HL-60/S4 (cell line): ENCODE data around the gene ADCY5.

Source experiments
- in situ Hi-C: fragments of 300-500 bp; cut with MboI; formaldehyde crosslinking; loops from 2 replicates; pipeline ENCODE4 v1.14.3; 2022; ENCODE audit warnings: low sequenced_read_pairs

ADCY5 gene

DNA sequence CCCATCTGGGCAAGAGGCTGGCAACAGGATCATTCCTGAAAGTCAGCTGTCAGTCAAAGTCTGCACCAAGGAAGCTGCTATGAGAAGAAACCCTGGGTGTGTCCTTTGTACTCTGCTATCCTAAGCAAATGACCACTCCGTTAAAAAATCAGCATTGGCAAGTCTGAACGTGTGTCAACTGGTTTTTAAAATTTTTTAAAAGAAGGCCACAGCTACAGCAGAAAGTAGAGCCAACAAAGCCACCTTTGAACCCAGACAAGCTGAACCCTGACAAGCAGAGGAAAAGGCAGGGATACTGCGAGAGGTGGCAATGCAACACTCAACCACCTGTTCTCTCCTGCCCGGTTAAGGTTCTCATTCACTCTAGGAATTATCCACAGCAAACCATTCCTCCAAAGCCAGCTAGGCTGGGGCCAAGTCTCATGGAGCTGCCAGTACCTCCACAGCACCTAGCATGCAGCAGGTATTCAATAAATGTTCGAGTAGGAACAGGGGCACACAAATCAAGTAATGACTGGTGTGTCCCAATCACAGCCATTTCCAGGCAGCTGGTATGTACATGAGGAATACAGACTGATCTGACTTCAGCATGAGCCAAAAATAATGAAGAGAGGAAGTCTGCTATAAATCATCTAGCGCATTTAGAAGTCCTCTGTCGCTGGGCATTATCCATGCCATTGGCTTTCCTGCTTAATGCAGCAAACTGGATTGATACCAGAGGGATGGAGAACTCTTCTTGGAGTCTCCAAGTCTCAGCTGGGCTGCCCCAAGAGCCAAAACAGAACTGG lies 76.0 kb downstream of the ADCY5 start:
- in situ Hi-C loops: no loop called here

GRCh38 chr3:123371859-123372685 lies 76.8 kb downstream of the ADCY5 start:
- in situ Hi-C loops: no loop called here

- in situ Hi-C loops: no loop called here
Measured at GRCh38 chr3:123371426-123371825, 77.5 kb downstream of the ADCY5 start.

GRCh38 chr3:123370819-123371218 lies 78.1 kb downstream of the ADCY5 start:
- in situ Hi-C loops: no loop called here

DNA sequence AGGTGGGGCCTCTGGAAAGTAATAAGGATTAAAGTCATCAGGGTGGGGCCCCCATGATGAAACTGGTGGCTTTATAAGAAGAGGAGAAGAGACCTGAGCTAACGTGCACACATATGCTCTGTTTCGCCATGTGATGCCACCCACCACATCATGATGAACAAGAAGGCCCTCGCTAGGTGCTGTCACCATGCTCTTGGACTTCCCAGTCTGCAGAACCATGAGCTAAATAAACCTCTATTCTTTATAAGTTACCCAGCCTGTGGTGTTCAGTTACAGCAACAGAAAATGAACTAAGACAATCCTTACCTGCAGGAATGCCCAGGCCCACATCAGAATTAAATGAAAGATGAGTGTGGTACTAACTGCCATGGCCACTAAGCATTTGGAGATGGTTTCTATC lies 79.8 kb downstream of the ADCY5 start:
- in situ Hi-C loops: no loop called here

- in situ Hi-C loops: no loop called here
Measured at GRCh38 chr3:123367467-123368154, 81.3 kb downstream of the ADCY5 start.

GRCh38 chr3:123365450-123366143 lies 83.3 kb downstream of the ADCY5 start:
- in situ Hi-C loops: no loop called here

- in situ Hi-C loops: no loop called here
Measured at GRCh38 chr3:123361071-123361470, 87.8 kb downstream of the ADCY5 start.

GRCh38 chr3:123357275-123357674 lies 91.6 kb downstream of the ADCY5 start:
- in situ Hi-C loops: no loop called here

- in situ Hi-C loops: no loop called here
Measured at GRCh38 chr3:123353850-123354233, 95.0 kb downstream of the ADCY5 start.

GRCh38 chr3:123353227-123353849 lies 95.6 kb downstream of the ADCY5 start:
- in situ Hi-C loops: no loop called here

DNA sequence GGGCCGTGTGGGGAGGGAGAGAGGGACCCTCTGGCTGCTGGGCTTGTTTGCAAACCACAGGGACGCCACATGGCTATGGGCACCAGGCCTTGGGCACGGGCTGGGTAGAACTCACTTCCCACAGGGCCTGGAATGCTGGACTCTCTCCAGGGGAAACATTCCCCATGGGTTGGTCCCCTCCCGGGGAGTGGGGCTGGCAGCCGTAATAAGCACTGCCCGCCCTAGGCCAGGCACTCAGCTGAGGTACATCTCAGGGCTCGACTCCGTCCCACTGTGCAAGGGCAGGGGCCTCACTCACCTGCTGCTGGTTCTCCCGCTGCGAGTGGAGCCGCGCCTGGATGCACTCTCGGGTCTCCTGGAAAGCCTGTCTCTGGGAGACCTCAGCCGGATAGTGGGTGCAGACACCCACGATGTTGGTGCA lies 96.7 kb downstream of the ADCY5 start:
- in situ Hi-C loops: no loop called here

DNA sequence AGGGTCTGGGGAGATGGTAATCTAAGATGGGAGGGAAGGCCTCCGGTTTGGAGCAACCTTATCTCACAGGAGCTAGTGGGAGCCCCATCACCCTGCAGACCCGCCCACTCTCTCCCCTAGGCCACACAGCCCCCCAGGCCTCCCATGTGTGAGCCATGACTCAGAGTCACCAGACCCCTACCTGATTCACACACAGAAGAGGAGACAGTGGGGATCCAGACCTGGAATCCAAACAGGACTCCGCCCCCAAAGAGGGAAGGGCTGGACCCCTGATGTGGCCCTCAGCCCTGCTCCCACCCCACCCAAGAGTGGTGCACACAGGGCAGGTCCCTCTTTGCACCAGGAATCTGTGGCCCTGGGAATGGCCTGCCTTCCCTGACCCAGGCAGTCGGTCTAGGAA lies 97.4 kb downstream of the ADCY5 start:
- in situ Hi-C loops: no loop called here

DNA sequence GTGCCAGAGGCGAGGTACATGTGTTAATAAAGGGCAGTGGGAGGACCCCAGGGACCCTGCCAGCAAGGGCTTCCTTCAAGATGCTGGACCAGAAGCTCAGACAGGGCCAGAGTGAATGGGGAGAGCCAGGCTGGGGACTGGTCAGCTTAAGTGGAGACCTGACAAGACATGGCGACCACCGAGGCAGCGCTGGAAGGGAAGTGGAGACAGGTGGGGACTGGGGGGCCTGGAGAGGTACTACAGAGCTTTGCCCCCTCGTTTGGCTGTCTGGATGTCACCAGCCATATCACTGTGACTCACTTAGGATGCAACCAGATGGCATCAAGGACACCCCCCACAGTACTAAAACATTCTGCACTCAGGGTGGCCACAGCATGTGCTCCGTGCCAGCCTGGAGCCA lies 97.9 kb downstream of the ADCY5 start:
- in situ Hi-C loops: no loop called here

- in situ Hi-C loops: no loop called here
Measured at GRCh38 chr3:123349566-123350435, 99.1 kb downstream of the ADCY5 start.

DNA sequence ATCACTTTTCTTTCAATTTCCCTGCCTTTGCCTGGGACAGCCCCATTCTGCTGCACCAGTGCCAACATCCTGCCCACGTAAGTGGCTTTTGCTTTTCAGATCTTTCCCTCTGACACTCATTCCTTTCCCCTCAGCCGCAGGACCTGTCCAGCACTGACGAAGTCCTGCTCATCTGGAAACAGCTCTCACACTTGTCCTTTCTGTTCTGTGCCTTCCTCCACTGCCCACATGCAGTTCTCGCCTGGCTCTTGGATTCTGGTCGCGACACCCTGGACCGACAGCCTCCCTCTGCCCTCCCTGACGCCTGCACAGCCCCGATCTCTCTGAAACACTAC lies 99.7 kb downstream of the ADCY5 start:
- in situ Hi-C loops: no loop called here

DNA sequence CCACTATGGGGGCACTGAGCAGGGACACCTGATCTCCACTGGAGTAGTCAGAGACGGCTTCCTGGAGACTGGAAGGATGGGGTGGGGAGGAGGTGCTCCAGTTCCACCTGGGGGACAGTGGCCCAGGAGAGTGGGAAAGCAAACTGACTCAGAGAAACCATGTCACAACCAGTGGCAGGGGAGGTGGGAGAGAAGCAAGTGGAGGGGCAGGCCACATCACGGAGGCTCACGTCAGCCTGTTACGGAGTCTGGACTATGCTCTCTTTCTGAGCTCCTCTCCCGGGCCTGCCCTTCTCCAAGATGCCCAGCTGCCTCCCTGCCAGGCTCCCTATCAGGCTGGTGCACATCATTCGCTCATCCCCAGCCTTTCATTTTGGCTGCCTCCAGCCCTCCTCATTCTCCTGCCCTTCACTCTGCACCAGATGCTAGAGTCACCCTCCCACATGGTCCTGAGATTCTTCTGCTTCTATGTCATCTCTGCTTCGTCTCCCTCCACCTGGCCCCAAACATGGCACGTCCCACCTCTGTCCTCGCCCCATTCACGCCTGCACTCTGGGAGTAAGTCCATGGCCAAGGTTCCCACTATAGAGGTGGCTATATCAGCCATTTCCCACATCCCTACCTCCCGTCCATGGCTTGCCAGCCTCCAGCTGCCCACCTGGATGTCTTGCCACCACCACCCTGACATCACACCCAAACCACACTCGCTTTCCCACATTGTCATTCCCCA lies 100.3 kb downstream of the ADCY5 start:
- in situ Hi-C loops: no loop called here

GRCh38 chr3:123347691-123348264 lies 101.1 kb downstream of the ADCY5 start:
- in situ Hi-C loops: no loop called here

GRCh38 chr3:123347205-123347604 lies 101.7 kb downstream of the ADCY5 start:
- in situ Hi-C loops: no loop called here
